GM23248 (cell line): ENCODE measurements around the gene CARD11.

Source experiments
- EZH2 ChIP-seq: fragments of 200-600 bp; sonication (generic); IDR thresholded peaks from 2 replicates; pipeline ENCODE4 v1.6.1; 2018; ENCODE audit warnings: antibody characterized with exemption, mild to moderate bottlenecking; ENCODE audit not compliant: insufficient read depth, poor library complexity, severe bottlenecking
- EZH2phosphoT487 ChIP-seq: fragments of 200-600 bp; sonication (generic); IDR thresholded peaks from 2 replicates; pipeline ENCODE4 v1.6.1; 2018; ENCODE audit warnings: antibody characterized with exemption, moderate library complexity, mild to moderate bottlenecking, low read depth; ENCODE audit not compliant: insufficient read depth

DNA sequence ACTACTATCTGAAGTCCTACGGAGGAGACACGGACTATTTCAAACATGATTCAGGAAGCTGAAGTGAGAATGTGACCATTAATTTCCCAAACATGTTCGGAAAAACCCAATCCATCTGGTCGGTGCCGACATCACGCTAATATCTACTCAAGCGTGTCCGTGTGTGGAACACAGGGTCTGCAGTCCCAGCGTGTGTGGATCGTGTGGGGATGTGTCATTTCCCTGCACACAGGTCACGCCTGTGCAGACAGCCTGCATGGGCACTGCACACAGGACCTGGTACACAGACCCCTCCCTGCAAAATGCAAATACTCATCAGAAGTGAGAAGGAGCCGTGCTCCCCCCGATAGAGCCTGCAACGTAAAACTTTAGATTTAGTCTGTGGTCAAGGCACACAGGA, 57.8 kb downstream of the CARD11 start:
- TF ChIP-seq EZH2phosphoT487, result no peak
- no peak for TF ChIP-seq EZH2
